Upper lobe of left lung (tissue), 4 donors: Measurements from ENCODE around the gene DLEC1.

Source experiments
- CTCF ChIP-seq, 6 experiments: fragments of 450-650 bp in 4 of 6; fragments of 200-600 bp in 2 of 6; sonication (generic) in 2 of 6; IDR thresholded peaks; one replicate each; pipeline ENCODE4 v1.5.1; 2016 to 2019; ENCODE audit warnings: antibody characterized with exemption in 6 of 6
- EP300 ChIP-seq, 4 donors: sonication (generic); formaldehyde crosslinking; IDR thresholded peaks; one replicate each; pipeline ENCODE4 v1.5.1; 2017; ENCODE audit warnings: antibody characterized with exemption in 4 of 4, control low read depth in 2 of 4
- POLR2A ChIP-seq, 4 donors: fragments of 450-650 bp; IDR thresholded peaks; one replicate each; pipeline ENCODE4 v1.5.1; 2016 to 2017; ENCODE audit warnings: antibody characterized with exemption in 4 of 4, mild to moderate bottlenecking in 2 of 4
- POLR2AphosphoS5 ChIP-seq, 2 donors: sonication (generic); formaldehyde crosslinking; IDR thresholded peaks; one replicate each; pipeline ENCODE4 v1.5.1; 2017; ENCODE audit warnings: antibody characterized with exemption in 2 of 2

DNA sequence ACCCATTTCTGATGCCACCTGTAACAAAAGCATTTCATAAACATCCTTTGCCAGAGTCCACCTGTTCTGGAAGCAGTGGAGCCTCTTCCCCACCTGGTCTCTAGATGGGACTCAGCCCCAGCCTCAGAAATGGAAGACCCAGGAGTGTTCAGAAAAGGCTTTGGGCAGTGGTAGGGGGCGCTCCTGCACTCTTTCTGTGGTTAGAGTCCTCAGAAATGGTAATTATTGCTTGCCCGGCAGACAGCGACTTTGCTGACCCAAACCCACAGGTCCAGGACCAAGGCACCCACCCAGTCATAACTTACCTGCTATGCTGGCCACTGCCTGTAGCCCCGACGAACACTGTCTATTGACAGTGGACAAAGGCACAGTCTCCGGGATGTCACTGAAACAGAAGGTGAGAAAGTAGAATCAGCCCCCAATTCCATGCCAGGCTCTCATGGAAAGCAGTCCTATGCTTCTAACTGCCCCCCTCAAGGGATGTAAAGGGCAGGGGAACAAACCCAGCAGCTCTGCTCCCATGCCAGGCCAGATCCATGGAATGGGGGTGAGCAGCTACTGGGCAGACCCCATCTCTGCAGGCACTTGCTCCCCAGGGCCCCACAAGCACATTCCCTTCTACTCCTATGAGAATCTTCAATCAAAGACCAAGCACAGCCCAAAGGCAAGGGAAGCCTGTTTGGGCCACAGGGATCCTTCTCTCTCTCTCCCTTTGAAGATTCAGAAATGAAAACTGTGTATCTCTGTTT lies 92.8 kb downstream of the DLEC1 start:
- TF ChIP-seq CTCF (IDR thresholded peaks at IDR 0.05) (no peak), POLR2A (IDR thresholded peaks at IDR 0.05) (no peak), EP300 (IDR thresholded peaks at IDR 0.05) (no peak), POLR2AphosphoS5 (IDR thresholded peaks at IDR 0.05) (no peak)
